ENCODE data around the gene NCKAP5L. TPM values are rescaled to one million over a fixed set of nuclear protein-coding genes. Genes with fewer than 3 reads are reported as not detected.

Gene NCKAP5L
- total RNA-seq, 6 donors from 2014 or later: 21.1 to 58.9 (median 30.8) TPM

DNA sequence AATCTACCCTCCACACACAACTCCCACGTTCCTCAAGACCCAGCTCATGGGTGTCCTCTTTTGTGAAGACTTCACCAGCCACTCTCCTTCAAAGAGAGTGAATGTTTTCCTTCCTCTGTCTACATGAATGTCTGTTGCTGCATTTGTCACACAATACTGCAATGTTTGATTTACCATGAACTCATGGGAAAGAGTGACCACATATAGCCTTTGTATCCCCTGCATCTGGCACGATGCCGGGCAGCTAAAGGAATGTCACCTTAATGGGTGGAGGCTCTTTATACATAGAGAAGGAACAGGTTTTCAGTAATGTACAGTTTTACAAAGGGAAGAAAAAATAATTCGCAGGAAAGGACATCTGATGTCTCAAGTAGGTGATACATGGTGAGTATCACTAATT is 26.8 kb upstream of the NCKAP5L start:
- no peaks in the 10 kb centered on the region for H3K9me3 ChIP-seq
- no peak overlapping the region for H3K4me3 ChIP-seq
- no peak overlapping the region for H3K27ac ChIP-seq
- H3K4me1 ChIP-seq: no peaks in the 10 kb centered on the region
- 81 to 89% methylated on average over 4 of the region's 4 CpGs for WGBS, 2 donors
- ATAC-seq (ENCODE audit: low FRiP score in 2 of 2): no peak
- no peak for DNase-seq
- no peaks in the 10 kb centered on the region for H3K27me3 ChIP-seq
- TF ChIP-seq EP300 (IDR thresholded peaks at IDR 0.05) (no peak), POLR2AphosphoS5 (IDR thresholded peaks at IDR 0.05) (no peak), POLR2A (IDR thresholded peaks at IDR 0.05) (no peak)
- TF ChIP-seq, protein P1, sequence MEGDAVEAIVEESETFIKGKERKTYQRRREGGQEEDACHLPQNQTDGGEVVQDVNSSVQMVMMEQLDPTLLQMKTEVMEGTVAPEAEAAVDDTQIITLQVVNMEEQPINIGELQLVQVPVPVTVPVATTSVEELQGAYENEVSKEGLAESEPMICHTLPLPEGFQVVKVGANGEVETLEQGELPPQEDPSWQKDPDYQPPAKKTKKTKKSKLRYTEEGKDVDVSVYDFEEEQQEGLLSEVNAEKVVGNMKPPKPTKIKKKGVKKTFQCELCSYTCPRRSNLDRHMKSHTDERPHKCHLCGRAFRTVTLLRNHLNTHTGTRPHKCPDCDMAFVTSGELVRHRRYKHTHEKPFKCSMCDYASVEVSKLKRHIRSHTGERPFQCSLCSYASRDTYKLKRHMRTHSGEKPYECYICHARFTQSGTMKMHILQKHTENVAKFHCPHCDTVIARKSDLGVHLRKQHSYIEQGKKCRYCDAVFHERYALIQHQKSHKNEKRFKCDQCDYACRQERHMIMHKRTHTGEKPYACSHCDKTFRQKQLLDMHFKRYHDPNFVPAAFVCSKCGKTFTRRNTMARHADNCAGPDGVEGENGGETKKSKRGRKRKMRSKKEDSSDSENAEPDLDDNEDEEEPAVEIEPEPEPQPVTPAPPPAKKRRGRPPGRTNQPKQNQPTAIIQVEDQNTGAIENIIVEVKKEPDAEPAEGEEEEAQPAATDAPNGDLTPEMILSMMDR (IDR thresholded peaks at IDR 0.05): no peak
- no peaks in the 10 kb centered on the region for H3K36me3 ChIP-seq

DNA sequence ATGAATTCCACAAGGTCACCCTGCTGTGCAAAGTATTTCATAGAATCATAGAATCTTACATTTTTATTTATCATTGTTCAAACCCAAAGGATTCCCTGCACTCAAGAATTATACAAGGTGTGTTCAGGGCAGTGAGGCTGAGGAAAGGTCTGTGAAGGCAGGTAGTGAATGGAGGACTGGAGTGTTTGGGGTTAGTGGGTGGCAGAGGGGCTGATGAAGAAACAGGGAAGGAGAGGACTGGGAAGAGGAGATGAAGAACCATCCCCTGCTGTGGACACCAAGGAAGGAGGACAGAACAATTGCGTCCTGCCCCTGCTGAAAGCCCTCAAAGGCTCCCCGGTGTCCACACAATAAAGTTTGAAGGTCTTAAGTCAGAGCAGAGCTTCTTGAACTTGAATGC is 25.5 kb upstream of the NCKAP5L start:
- Histone ChIP-seq H3K9me3 (no peaks in the 10 kb centered on the region), H3K4me3 (no peak overlapping the region), H3K4me1 (no peaks in the 10 kb centered on the region), H3K27me3 (no peaks in the 10 kb centered on the region), H3K27ac (no peak overlapping the region), H3K36me3 (no peaks in the 10 kb centered on the region)
- no peak for DNase-seq
- TF ChIP-seq, protein P1 (IDR thresholded peaks at IDR 0.05): no peak
- no peak for TF ChIP-seq POLR2AphosphoS5 (IDR thresholded peaks at IDR 0.05)
- 66 to 88% methylated on average over 2 of the region's 2 CpGs for WGBS, 2 donors
- ATAC-seq (ENCODE audit: low FRiP score in 2 of 2): no peak

DNA sequence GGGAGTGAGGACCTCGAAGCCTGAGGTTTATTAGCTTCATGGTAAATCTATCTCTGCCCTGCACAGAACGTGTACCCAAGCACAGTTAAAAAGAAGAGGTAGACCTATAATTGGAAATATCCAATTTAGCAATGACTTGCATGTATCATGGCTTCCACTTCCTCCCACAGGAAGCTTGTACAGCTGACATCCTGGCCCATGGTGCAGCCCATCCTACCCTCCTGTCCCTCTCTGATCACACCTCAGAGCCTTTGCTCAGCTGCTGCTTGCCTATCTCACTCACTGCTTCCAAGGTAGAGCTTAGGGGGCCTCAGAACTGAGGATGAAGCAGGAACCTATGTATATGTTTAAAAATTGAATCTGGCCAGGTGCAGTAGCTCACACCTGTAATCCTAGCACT is 18.9 kb upstream of the NCKAP5L start:
- H3K9me3 ChIP-seq: no peaks in the 10 kb centered on the region
- ATAC-seq (ENCODE audit: low FRiP score in 2 of 2) (no peak), DNase-seq (no peak)
- peaks cover 3 to 15% (median 8%) of the 10 kb centered on the region in 4 donors for H3K4me1 ChIP-seq
- H3K27ac ChIP-seq: no peak overlapping the region
- TF ChIP-seq, protein P1 (IDR thresholded peaks at IDR 0.05): no peak
- TF ChIP-seq POLR2A (IDR thresholded peaks at IDR 0.05): no peak
- TF ChIP-seq POLR2AphosphoS5 (IDR thresholded peaks at IDR 0.05): no peak
- no peak for TF ChIP-seq EP300 (IDR thresholded peaks at IDR 0.05)
- no peaks in the 10 kb centered on the region for H3K27me3 ChIP-seq
- no peak overlapping the region for H3K4me3 ChIP-seq
- WGBS, 2 donors: 45 to 58% methylated on average over 2 of the region's 2 CpGs
- no peaks in the 10 kb centered on the region for H3K36me3 ChIP-seq

DNA sequence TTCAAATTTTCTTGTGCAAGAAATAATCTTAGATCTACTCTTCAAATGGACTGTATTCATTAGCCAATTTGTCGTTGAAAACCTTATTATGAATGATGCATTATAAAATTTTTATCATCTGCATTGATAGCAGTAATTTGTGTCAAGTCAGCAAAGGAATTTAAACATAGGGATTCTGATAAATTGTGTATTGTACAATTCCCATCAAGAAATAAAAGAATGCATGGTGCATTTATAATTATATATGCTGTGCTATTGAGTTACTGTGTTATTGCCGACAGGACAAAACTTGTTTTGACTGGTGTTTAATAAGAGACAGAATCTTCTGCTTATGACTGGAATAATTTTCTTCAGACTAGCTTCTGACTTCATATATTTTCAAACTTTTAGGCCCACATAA is 17.8 kb upstream of the NCKAP5L start:
- TF ChIP-seq EP300 (IDR thresholded peaks at IDR 0.05) (no peak), POLR2A (IDR thresholded peaks at IDR 0.05) (no peak), POLR2AphosphoS5 (IDR thresholded peaks at IDR 0.05) (no peak)
- TF ChIP-seq, protein P1 (IDR thresholded peaks at IDR 0.05): no peak
- Histone ChIP-seq H3K27ac (no peak overlapping the region), H3K4me1 (peaks cover 7 to 26% (median 14%) of the 10 kb centered on the region in 4 donors), H3K4me3 (no peak overlapping the region), H3K36me3 (no peaks in the 10 kb centered on the region), H3K9me3 (no peaks in the 10 kb centered on the region), H3K27me3 (no peaks in the 10 kb centered on the region)
- ATAC-seq (ENCODE audit: low FRiP score in 2 of 2): no peak
- no peak for DNase-seq
- 88 to 90% methylated on average over 2 of the region's 2 CpGs for WGBS, 2 donors

DNA sequence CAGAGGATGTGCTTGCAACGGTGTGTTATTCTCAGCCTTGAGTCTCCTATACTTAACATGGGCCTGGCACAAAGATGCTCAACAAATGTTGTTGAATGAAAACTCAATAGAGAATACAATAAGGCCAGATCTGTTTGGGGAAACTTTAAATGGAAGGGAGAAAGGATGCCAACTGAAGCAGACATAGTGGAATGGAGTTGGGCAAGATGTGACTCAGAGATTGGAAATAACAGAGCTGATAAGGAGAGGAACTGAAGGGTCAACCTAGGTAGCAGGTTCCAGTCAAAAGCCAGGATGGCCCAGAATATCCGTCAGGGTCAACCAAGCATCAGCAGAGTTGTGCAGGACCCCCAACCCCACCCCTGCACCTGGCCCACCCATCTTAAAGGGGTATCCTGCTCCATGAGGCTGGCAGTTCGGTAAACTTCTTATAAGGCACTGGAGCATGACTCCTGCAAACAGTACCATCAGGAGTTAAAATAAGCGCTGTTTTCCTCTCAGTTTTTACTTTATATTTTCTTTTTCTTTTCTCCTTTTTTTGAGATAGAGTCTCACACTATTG is 15.7 kb upstream of the NCKAP5L start:
- ATAC-seq (ENCODE audit: low FRiP score in 2 of 2) (no peak), DNase-seq (no peak)
- H3K9me3 ChIP-seq: no peaks in the 10 kb centered on the region
- no peak overlapping the region for H3K4me3 ChIP-seq
- no peaks in the 10 kb centered on the region for H3K36me3 ChIP-seq
- WGBS, 2 donors: 96 to 97% methylated on average over 4 of the region's 4 CpGs
- TF ChIP-seq, protein P1 (IDR thresholded peaks at IDR 0.05): no peak
- H3K27ac ChIP-seq: no peak overlapping the region
- peaks cover 7 to 29% (median 14%) of the 10 kb centered on the region in 4 donors for H3K4me1 ChIP-seq
- H3K27me3 ChIP-seq: no peaks in the 10 kb centered on the region
